ENCODE measurements around the gene CMTM2. TPM values are rescaled to one million over a fixed set of nuclear protein-coding genes. Genes with fewer than 3 reads are reported as not detected.

CMTM2 gene
- total and polyA plus RNA-seq, 4 experiments from 2014 or later: 0.72 to 0.79 TPM; not detected in 2

DNA sequence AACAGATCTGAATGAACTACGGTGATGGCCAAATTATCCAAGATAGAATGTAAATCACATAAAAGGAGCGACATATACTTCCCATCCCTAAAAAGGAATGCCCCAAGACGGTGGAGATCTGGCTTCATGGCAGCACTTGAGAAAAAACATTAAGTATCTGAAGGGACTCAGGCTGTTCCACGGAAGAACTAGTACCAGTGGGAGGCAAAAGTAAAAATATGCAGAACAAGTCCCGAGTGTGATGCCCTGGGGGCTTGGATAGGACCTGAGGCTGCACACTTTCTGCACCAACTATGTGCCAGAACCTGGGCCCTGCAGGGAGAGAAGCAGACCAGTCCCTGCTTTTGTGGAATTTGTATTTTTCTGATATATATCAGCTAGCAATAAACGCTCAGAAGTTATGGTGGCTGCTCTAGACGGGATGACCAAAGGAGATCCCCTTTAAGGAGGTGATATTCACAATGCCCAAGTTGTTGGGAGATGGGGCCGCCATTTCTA, 27.4 kb upstream of the CMTM2 start:
- intact Hi-C loops (cut with micrococcal nuclease): loop anchor here (1.0 to 5.0 kb wide), 9 partner anchors 8 to 321 kb away; partner anchors contain the start of gene CMTM3
- Histone ChIP-seq H3K4me1 (ENCODE audit: insufficient read depth, low read length) (peaks cover 87% of the 10 kb centered on the region), H3K27ac (ENCODE audit: low read depth, low read length) (peak overlapping the region; percentile 72), H3K4me3 (ENCODE audit: low read length in 2 of 2) (peak overlapping the region; percentile 19 to 76), H3K9me3 (ENCODE audit: control insufficient read depth in 1 of 2, low read length in 2 of 2) (no peaks in the 10 kb centered on the region), H3K27me3 (ENCODE audit: insufficient read depth, low read length) (no peaks in the 10 kb centered on the region), H3K36me3 (ENCODE audit: insufficient read depth, low read length) (no peaks in the 10 kb centered on the region)
- no peaks in the 10 kb centered on the region for H3K27me3 Mint-ChIP-seq
- H3K4me3 Mint-ChIP-seq: peak overlapping the region; percentile 94 to 99 (median 97)
- DNase-seq: peak in 1 of 5 donors; percentile 25
- peak overlapping the region; percentile 94 to 98 (median 96) for H3K27ac Mint-ChIP-seq
- POLR2A ChIA-PET (ENCODE audit: partially characterized antibody): interaction anchor here (0.8 to 19.4 kb wide), 30 partner anchors 8 to 321 kb away, joined by 3 to 440 read pairs (median 8); partner anchors contain the start of genes CMTM2, CMTM3, DYNC1LI2 and NAE1
- peaks cover 7 to 32% of the 10 kb centered on the region in 2 donors for H3K36me3 Mint-ChIP-seq
- H3K9me3 Mint-ChIP-seq: peaks cover 0 to 2% (median 0%) of the 10 kb centered on the region in 8 donors
- peaks cover 63 to 91% (median 75%) of the 10 kb centered on the region in 4 donors for H3K4me1 Mint-ChIP-seq
- CTCF ChIA-PET (ENCODE audit: partially characterized antibody): interaction anchor here (1.1 to 6.1 kb wide), 19 partner anchors 10 to 279 kb away, joined by 3 to 72 read pairs (median 9); partner anchors contain the start of gene NAE1

GRCh38 chr16:66552286-66553177, 26.7 kb upstream of the CMTM2 start, which contains the start of gene CKLF:
CKLF (plus strand) TSS chr16:66552576; CDS start chr16:66552716, 140 bp downstream.
- no peaks in the 10 kb centered on the region for H3K9me3 ChIP-seq (ENCODE audit: control insufficient read depth in 1 of 2, low read length in 2 of 2)
- Mint-ChIP-seq H3K9me3 (peaks cover 0 to 2% (median 0%) of the 10 kb centered on the region in 8 donors), H3K4me1 (peaks cover 63 to 88% (median 74%) of the 10 kb centered on the region in 4 donors), H3K4me3 (peak within 1 kb of the TSS; percentile 94 to 99 (median 97)), H3K27ac (peak within 1 kb of the TSS; percentile 94 to 98 (median 96)), H3K36me3 (peaks cover 9 to 35% of the 10 kb centered on the region in 2 donors), H3K27me3 (no peaks in the 10 kb centered on the region)
- DNase-seq: peak; percentile 89 to 94 (median 92)
- H3K4me3 ChIP-seq (ENCODE audit: low read length in 2 of 2): peak within 1 kb of the TSS; percentile 19 to 76
- ChIA-PET POLR2A (ENCODE audit: partially characterized antibody) (interaction anchor here (0.8 to 19.4 kb wide), 31 partner anchors 8 to 320 kb away, joined by 3 to 440 read pairs (median 7); partner anchors contain the start of genes CMTM2, CMTM3, DYNC1LI2 and NAE1), CTCF (ENCODE audit: partially characterized antibody) (interaction anchor here (0.7 to 6.1 kb wide), 22 partner anchors 11 to 278 kb away, joined by 3 to 72 read pairs (median 6); partner anchors contain the start of gene NAE1)
- peaks cover 89% of the 10 kb centered on the region for H3K4me1 ChIP-seq (ENCODE audit: insufficient read depth, low read length)
- intact Hi-C loops (cut with micrococcal nuclease): loop anchor here (1.0 to 5.0 kb wide), 9 partner anchors 8 to 320 kb away; partner anchors contain the start of gene CMTM3
- no peaks in the 10 kb centered on the region for H3K27me3 ChIP-seq (ENCODE audit: insufficient read depth, low read length)
- peak within 1 kb of the TSS; percentile 72 for H3K27ac ChIP-seq (ENCODE audit: low read depth, low read length)
- H3K36me3 ChIP-seq (ENCODE audit: insufficient read depth, low read length): no peaks in the 10 kb centered on the region

- Histone ChIP-seq H3K27ac (ENCODE audit: low read depth, low read length) (peak overlapping the region; percentile 72), H3K36me3 (ENCODE audit: insufficient read depth, low read length) (peaks cover 4% of the 10 kb centered on the region), H3K9me3 (ENCODE audit: control insufficient read depth in 1 of 2, low read length in 2 of 2) (no peaks in the 10 kb centered on the region), H3K4me3 (ENCODE audit: low read length in 2 of 2) (peak overlapping the region; percentile 19 to 76), H3K4me1 (ENCODE audit: insufficient read depth, low read length) (peaks cover 89% of the 10 kb centered on the region), H3K27me3 (ENCODE audit: insufficient read depth, low read length) (no peaks in the 10 kb centered on the region)
- DNase-seq: peak in 2 of 5 donors; percentile 9 to 40
- POLR2A ChIA-PET (ENCODE audit: partially characterized antibody): interaction anchor here (1.0 to 19.4 kb wide), 19 partner anchors 10 to 315 kb away, joined by 3 to 440 read pairs (median 10); partner anchors contain the start of genes CMTM2, CMTM3 and DYNC1LI2
- peak overlapping the region; percentile 94 to 99 (median 97) for H3K4me3 Mint-ChIP-seq
- CTCF ChIA-PET (ENCODE audit: partially characterized antibody): interaction anchor here (1.0 to 6.1 kb wide), 11 partner anchors 10 to 147 kb away, joined by 3 to 72 read pairs (median 10); no protein-coding TSS in a partner anchor
- H3K36me3 Mint-ChIP-seq: peaks cover 10 to 41% of the 10 kb centered on the region in 2 donors
- intact Hi-C loops (cut with micrococcal nuclease): loop anchor here (2.0 to 5.0 kb wide), 6 partner anchors 14 to 320 kb away; partner anchors contain the start of gene CMTM3
- H3K4me1 Mint-ChIP-seq: peaks cover 62 to 88% (median 73%) of the 10 kb centered on the region in 4 donors
- H3K27me3 Mint-ChIP-seq: no peaks in the 10 kb centered on the region
- peaks cover 0 to 2% (median 0%) of the 10 kb centered on the region in 8 donors for H3K9me3 Mint-ChIP-seq
- H3K27ac Mint-ChIP-seq: peak overlapping the region; percentile 94 to 98 (median 96)
These were observed 26.0 kb upstream of the CMTM2 start for GRCh38 chr16:66553223-66553622.

DNA sequence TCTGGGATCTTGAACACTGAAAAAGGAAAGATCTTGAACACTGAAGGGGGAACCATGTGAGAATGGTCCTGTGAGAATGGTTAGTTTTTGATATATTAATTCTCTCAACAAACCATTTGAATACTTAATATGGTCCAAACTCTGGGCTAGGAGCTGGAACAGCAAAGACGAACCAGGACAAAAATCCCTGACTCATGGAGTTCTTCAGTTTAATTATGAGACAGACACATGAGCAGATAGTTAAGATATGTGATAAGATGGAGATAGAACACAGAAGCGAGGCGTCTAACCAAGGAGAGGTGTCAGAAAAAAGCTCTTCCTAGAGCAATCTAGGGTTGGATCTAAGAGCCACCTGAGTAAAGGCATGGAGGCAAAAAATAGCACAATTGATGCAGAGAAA, 25.2 kb upstream of the CMTM2 start:
- no peak for DNase-seq
- peaks cover 89% of the 10 kb centered on the region for H3K4me1 ChIP-seq (ENCODE audit: insufficient read depth, low read length)
- H3K9me3 ChIP-seq (ENCODE audit: control insufficient read depth in 1 of 2, low read length in 2 of 2): no peaks in the 10 kb centered on the region
- H3K4me3 ChIP-seq (ENCODE audit: low read length in 2 of 2): peak overlapping the region; percentile 19 to 76
- Mint-ChIP-seq H3K27ac (peak overlapping the region; percentile 94 to 98 (median 96)), H3K4me1 (peaks cover 61 to 88% (median 72%) of the 10 kb centered on the region in 4 donors), H3K27me3 (no peaks in the 10 kb centered on the region), H3K9me3 (peaks cover 0 to 2% (median 0%) of the 10 kb centered on the region in 8 donors), H3K36me3 (peaks cover 10 to 48% of the 10 kb centered on the region in 2 donors), H3K4me3 (peak overlapping the region; percentile 94 to 99 (median 97))
- H3K27me3 ChIP-seq (ENCODE audit: insufficient read depth, low read length): no peaks in the 10 kb centered on the region
- intact Hi-C loops (cut with micrococcal nuclease): loop anchor here (5.0 kb wide), 1 partner anchor 33 kb away; no protein-coding TSS in a partner anchor
- H3K36me3 ChIP-seq (ENCODE audit: insufficient read depth, low read length): peaks cover 12% of the 10 kb centered on the region
- ChIA-PET CTCF (ENCODE audit: partially characterized antibody) (interaction anchor here (1.0 to 6.1 kb wide), 7 partner anchors 9 to 50 kb away, joined by 3 to 72 read pairs (median 8); no protein-coding TSS in a partner anchor), POLR2A (ENCODE audit: partially characterized antibody) (interaction anchor here (1.0 to 19.4 kb wide), 7 partner anchors 9 to 146 kb away, joined by 3 to 440 read pairs (median 15); partner anchors contain the start of gene CMTM3)
- peak overlapping the region; percentile 72 for H3K27ac ChIP-seq (ENCODE audit: low read depth, low read length)

GRCh38 chr16:66554495-66554894, 24.8 kb upstream of the CMTM2 start:
- no peak for DNase-seq
- CTCF ChIA-PET (ENCODE audit: partially characterized antibody): interaction anchor here (2.3 to 6.1 kb wide), 4 partner anchors 9 to 43 kb away, joined by 8 to 72 read pairs (median 47); no protein-coding TSS in a partner anchor
- POLR2A ChIA-PET (ENCODE audit: partially characterized antibody): interaction anchor here (1.0 to 19.4 kb wide), 6 partner anchors 9 to 49 kb away, joined by 3 to 440 read pairs (median 40); partner anchors contain the start of gene CMTM3
- H3K27me3 ChIP-seq (ENCODE audit: insufficient read depth, low read length): no peaks in the 10 kb centered on the region
- H3K27me3 Mint-ChIP-seq: no peaks in the 10 kb centered on the region
- peaks cover 89% of the 10 kb centered on the region for H3K4me1 ChIP-seq (ENCODE audit: insufficient read depth, low read length)
- H3K36me3 Mint-ChIP-seq: peaks cover 10 to 53% of the 10 kb centered on the region in 2 donors
- H3K9me3 Mint-ChIP-seq: peaks cover 0 to 2% (median 0%) of the 10 kb centered on the region in 8 donors
- peak overlapping the region; percentile 94 to 98 (median 96) for H3K27ac Mint-ChIP-seq
- H3K9me3 ChIP-seq (ENCODE audit: control insufficient read depth in 1 of 2, low read length in 2 of 2): no peaks in the 10 kb centered on the region
- peak overlapping the region; percentile 94 to 99 (median 97) for H3K4me3 Mint-ChIP-seq
- H3K27ac ChIP-seq (ENCODE audit: low read depth, low read length): peak overlapping the region; percentile 72
- H3K4me1 Mint-ChIP-seq: peaks cover 64 to 89% (median 74%) of the 10 kb centered on the region in 4 donors
- peaks cover 16% of the 10 kb centered on the region for H3K36me3 ChIP-seq (ENCODE audit: insufficient read depth, low read length)
- H3K4me3 ChIP-seq (ENCODE audit: low read length in 2 of 2): peak overlapping the region in 1 of 2 donors; percentile 76
- intact Hi-C loops (cut with micrococcal nuclease): loop anchor here (5.0 kb wide), 1 partner anchor 33 kb away; no protein-coding TSS in a partner anchor

DNA sequence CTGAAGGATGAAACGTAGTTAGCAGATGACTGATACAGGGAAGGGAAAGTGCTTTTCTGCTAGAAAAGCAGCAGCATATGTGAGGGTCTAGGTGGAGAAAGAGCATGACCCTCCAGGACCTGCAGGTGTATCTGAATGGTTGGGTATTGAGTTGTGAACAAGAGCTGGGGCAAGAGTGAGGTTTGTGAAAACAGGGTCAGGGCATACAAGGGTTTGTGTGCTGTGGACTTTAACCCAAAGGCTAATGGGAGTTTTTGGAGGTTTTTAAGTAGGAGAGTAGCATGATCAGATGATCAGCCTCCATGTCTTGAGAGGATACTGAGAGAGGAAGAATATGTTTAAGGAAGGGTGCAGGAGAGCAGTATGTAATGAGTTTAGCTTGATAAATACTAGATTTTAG, 19.2 kb upstream of the CMTM2 start:
- H3K4me1 Mint-ChIP-seq: peaks cover 70 to 89% (median 80%) of the 10 kb centered on the region in 4 donors
- peak overlapping the region in 4 of 8 donors; percentile 27 to 67 (median 48) for H3K4me3 Mint-ChIP-seq
- H3K9me3 Mint-ChIP-seq: no peaks in the 10 kb centered on the region
- Histone ChIP-seq H3K4me3 (ENCODE audit: low read length in 2 of 2) (no peak overlapping the region), H3K4me1 (ENCODE audit: insufficient read depth, low read length) (peaks cover 95% of the 10 kb centered on the region), H3K9me3 (ENCODE audit: control insufficient read depth in 1 of 2, low read length in 2 of 2) (no peaks in the 10 kb centered on the region), H3K27ac (ENCODE audit: low read depth, low read length) (no peak overlapping the region), H3K27me3 (ENCODE audit: insufficient read depth, low read length) (no peaks in the 10 kb centered on the region), H3K36me3 (ENCODE audit: insufficient read depth, low read length) (peaks cover 29% of the 10 kb centered on the region)
- no peaks in the 10 kb centered on the region for H3K27me3 Mint-ChIP-seq
- H3K36me3 Mint-ChIP-seq: peaks cover 14 to 61% of the 10 kb centered on the region in 2 donors
- intact Hi-C loops (cut with micrococcal nuclease): loop anchor here (1.0 kb wide), 1 partner anchor 8 kb away; the partner anchor contains the start of gene CKLF
- CTCF ChIA-PET (ENCODE audit: partially characterized antibody): interaction anchor here (0.7 to 2.5 kb wide), 6 partner anchors 29 to 144 kb away, joined by 3 to 11 read pairs (median 4); no protein-coding TSS in a partner anchor
- DNase-seq: no peak
- peak overlapping the region; percentile 63 to 92 (median 85) for H3K27ac Mint-ChIP-seq
- POLR2A ChIA-PET (ENCODE audit: partially characterized antibody): interaction anchor here (1.0 to 1.2 kb wide), 3 partner anchors 8 to 38 kb away, joined by 3 to 4 read pairs (median 3); partner anchors contain the start of gene CKLF
